NCI-H345 (cell line): ENCODE data around the gene CCS.
"Not testable (repeated sequence)": the region's sequence is repeated elsewhere in the genome, so short reads cannot be mapped to it uniquely, and the experiment has no call there.

ENCODE experiments used
- DNase-seq: peaks from one replicate; lab custom pipeline; 2025; lab: John Stamatoyannopoulos, UW

The CCS gene

GRCh38 chr11:66626382-66626781 is 33.4 kb downstream of the CCS start:
- DNase-seq, result no peak

GRCh38 chr11:66626926-66627325 is 33.9 kb downstream of the CCS start:
- DNase-seq, result no peak

- no peak for DNase-seq
Observed at GRCh38 chr11:66628061-66628603, 35.1 kb downstream of the CCS start.

GRCh38 chr11:66629356-66629755 is 36.4 kb downstream of the CCS start:
- no peak for DNase-seq

- no peak for DNase-seq
Observed at GRCh38 chr11:66631883-66632282, 38.9 kb downstream of the CCS start.

- DNase-seq, result no peak
Observed at GRCh38 chr11:66632952-66633351, 40.0 kb downstream of the CCS start.

- no peak for DNase-seq
Observed at GRCh38 chr11:66636411-66636810, 43.4 kb downstream of the CCS start.

- DNase-seq, result no peak
Observed at GRCh38 chr11:66637557-66638176, 44.7 kb downstream of the CCS start.

- peak; percentile 100 for DNase-seq
Observed at GRCh38 chr11:66638177-66639065, 45.4 kb downstream of the CCS start, which contains the start of gene RBM4. Gene RBM4, plus strand, starts transcription at chr11:66638703. Its CDS starts 1,009 bp downstream, at chr11:66639712.

GRCh38 chr11:66639066-66639813 is 46.3 kb downstream of the CCS start:
- DNase-seq, result no peak

- DNase-seq, result not testable (repeated sequence)
Observed at GRCh38 chr11:66639814-66640340, 46.9 kb downstream of the CCS start.

- DNase-seq, result no peak
Observed at GRCh38 chr11:66641834-66642233, 48.8 kb downstream of the CCS start.

- no peak for DNase-seq
Observed at GRCh38 chr11:66643745-66644437, 50.9 kb downstream of the CCS start.

GRCh38 chr11:66646828-66647227 is 53.8 kb downstream of the CCS start:
- DNase-seq, result no peak

- DNase-seq, result no peak
Observed at GRCh38 chr11:66649903-66650302, 56.9 kb downstream of the CCS start.

- DNase-seq, result no peak
Observed at GRCh38 chr11:66651016-66651415, 58.0 kb downstream of the CCS start.

- DNase-seq, result no peak
Observed at GRCh38 chr11:66652651-66653050, 59.7 kb downstream of the CCS start.

- DNase-seq, result no peak
Observed at GRCh38 chr11:66653123-66653522, 60.1 kb downstream of the CCS start.
